ENCODE data around the gene IFITM2. TPM values are rescaled to one million over a fixed set of nuclear protein-coding genes. Genes with fewer than 3 reads are reported as not detected.
A peak's percentile ranks its signal among the peaks of the same experiment; 100 is the strongest.

IFITM2 gene
- total RNA-seq, 2 donors from 2014 or later = 31.0 to 90.3 TPM

DNA sequence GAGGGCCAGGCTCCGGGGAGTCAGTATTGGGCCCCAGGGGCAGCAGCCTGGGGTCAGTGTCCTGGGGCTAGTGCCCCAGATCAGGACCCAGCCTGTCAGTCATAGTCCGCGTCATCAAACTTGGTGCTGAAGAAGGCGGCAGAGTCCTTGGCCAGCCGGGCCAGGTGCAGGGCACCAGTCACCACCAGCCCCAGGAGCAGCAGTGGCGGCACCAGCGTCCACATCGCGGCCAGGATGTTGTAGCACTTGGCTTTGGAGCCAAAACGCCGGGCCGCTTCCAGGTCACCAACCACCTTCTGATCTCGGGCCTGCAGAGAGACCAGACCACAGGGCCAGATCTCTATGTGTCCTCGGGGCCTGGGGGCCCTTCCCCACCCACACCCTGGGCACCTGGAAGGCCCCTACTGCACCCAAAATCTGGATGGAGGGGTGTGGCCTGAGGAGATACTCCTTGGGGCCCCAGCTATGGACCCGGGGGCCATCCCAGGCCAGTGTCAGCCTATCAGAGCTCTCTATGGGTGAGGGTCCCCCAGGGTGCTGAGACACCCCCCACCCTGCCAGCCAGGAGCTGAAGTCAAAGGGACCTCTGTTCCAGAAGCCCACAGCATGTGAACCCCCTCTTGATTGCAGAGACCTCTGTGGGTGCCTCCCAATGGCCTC lies 9.1 kb upstream of the IFITM2 start:
- 34% methylated on average over 7 of the region's 15 CpGs; no CpG with 5 or more reads in 1 of the 2 donors for WGBS, 2 donors
- Histone ChIP-seq H3K4me3 (no peak overlapping the region), H3K4me1 (peaks cover 65% of the 10 kb centered on the region), H3K9me3 (no peaks in the 10 kb centered on the region), H3K27me3 (no peaks in the 10 kb centered on the region), H3K36me3 (replicated peaks in 1 of 2; ENCODE audit: insufficient read depth in 1 of 2, low read depth in 2 of 2) (peaks cover 0 to 3% of the 10 kb centered on the region in 2 donors), H3K27ac (peak overlapping the region in 2 of 4 donors; percentile 37 to 50)
- peak; percentile 64 to 80 (median 70) for DNase-seq
- TF ChIP-seq POLR2A (IDR thresholded peaks at IDR 0.05) = peak; percentile 9 to 55 (median 45)
- TF ChIP-seq, protein P1, sequence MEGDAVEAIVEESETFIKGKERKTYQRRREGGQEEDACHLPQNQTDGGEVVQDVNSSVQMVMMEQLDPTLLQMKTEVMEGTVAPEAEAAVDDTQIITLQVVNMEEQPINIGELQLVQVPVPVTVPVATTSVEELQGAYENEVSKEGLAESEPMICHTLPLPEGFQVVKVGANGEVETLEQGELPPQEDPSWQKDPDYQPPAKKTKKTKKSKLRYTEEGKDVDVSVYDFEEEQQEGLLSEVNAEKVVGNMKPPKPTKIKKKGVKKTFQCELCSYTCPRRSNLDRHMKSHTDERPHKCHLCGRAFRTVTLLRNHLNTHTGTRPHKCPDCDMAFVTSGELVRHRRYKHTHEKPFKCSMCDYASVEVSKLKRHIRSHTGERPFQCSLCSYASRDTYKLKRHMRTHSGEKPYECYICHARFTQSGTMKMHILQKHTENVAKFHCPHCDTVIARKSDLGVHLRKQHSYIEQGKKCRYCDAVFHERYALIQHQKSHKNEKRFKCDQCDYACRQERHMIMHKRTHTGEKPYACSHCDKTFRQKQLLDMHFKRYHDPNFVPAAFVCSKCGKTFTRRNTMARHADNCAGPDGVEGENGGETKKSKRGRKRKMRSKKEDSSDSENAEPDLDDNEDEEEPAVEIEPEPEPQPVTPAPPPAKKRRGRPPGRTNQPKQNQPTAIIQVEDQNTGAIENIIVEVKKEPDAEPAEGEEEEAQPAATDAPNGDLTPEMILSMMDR (IDR thresholded peaks at IDR 0.05) = no peak
- peak; percentile 58 for ATAC-seq
- intact Hi-C loops (cut with DNase I) = loop anchor here (5.0 kb wide), 1 partner anchor 56 kb away; no protein-coding TSS in a partner anchor

DNA sequence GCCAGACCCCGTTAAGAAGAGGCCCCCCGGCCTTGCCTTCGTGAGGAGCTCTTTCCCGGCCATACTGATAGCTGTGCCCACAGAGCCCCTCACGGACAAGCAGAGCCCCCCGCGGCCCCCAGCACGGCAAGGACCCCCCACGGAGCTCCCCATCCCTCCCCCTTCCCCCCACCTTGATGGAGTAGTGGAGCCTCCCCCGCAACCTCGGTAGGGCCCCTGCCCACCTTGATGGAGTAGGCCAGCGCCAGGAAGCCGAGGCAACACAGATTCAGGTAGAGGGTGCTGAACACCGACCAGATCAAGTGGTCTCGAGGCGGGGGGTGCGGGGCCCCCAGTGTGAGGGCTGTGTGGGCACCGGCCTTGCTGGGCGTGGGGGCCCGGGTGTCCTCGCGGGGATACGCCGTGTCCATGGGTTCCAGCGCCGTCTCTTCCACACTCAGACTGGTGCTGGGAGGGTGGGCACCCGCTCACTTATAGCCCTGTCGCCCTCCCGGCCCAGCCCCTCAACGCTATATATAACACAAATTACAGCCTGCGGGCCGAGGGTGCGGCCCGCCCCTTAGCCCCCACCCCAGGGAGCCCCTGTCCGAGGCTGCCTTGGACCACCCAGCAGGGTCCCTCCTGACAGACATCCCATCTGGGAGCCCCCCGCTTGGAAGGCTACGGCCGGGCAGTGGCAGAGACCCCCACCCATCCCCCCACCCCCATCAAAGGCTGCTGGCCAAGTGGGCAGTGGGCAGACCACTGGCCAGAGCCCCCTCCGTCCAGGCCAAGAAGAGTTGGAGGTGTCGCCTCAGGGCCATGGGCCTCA lies 8.3 kb upstream of the IFITM2 start, which contains the start of gene IFITM5:
TSS of gene IFITM5 (minus strand) at position 446 of the 811 bp plus-strand sequence. CDS start at position 410, 36 bp downstream.
- H3K9me3 ChIP-seq = no peaks in the 10 kb centered on the region
- TF ChIP-seq, protein P1 (IDR thresholded peaks at IDR 0.05) = no peak
- no peak for TF ChIP-seq POLR2A (IDR thresholded peaks at IDR 0.05)
- H3K27ac ChIP-seq = peak within 1 kb of the TSS in 2 of 4 donors; percentile 37 to 50
- H3K4me3 ChIP-seq = no peak within 1 kb of the TSS
- no peaks in the 10 kb centered on the region for H3K27me3 ChIP-seq
- DNase-seq (peak in 1 of 4 donors; percentile 24), ATAC-seq (no peak)
- H3K4me1 ChIP-seq = peaks cover 57% of the 10 kb centered on the region
- intact Hi-C loops (cut with DNase I) = loop anchor here (5.0 kb wide), 1 partner anchor 57 kb away; no protein-coding TSS in a partner anchor
- H3K36me3 ChIP-seq (replicated peaks in 1 of 2; ENCODE audit: insufficient read depth in 1 of 2, low read depth in 2 of 2) = peaks cover 0 to 3% of the 10 kb centered on the region in 2 donors
- WGBS, 2 donors = 32 to 56% methylated on average over 5 to 40 of the region's 40 CpGs

DNA sequence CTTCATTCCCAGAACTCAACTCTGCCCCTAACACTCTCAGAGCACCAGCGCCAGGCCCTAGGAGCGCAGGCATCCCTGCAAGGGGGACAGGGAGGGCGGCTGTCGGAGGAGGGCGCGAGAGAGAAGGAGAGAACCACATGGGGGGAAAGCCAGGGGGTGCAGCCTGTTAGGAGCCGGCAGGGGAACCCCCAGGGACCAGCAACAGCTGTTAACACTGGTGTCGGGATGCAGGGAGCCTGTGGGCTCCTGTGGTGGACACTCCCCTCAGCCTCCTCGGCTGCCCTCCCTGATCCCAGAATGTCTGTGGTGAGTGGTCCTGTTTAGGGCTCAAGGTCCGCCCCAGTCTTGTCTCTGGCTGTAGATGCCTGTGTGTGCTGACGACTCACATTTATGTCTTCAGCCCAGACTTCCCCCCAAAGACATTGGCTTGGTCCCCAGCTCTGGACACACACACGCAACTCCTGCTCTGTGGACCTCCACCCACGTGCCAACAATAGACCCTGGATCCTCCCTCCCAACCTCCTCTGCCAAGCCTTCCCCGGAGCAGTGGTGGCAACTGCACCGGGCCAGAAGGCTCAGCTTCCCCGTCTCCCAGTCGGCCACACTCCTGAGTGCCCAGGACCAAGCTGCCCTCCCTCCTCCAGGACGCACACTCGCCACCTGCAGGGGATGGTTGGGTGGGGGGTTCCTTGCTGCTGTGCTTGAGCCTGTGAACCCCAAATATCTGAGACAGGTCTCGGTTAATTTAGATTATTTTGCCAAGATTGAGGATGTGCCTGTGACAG lies 7.5 kb upstream of the IFITM2 start:
- H3K9me3 ChIP-seq = no peaks in the 10 kb centered on the region
- no peak for ATAC-seq
- peak; percentile 12 to 38 (median 37) for TF ChIP-seq POLR2A (IDR thresholded peaks at IDR 0.05)
- TF ChIP-seq, protein P1 (IDR thresholded peaks at IDR 0.05) = no peak
- DNase-seq = peak in 1 of 4 donors; percentile 36
- intact Hi-C loops (cut with DNase I) = loop anchor here (5.0 kb wide), 2 partner anchors 58 to 62 kb away; no protein-coding TSS in a partner anchor
- WGBS, 2 donors = 5 to 13% methylated on average over 16 to 20 of the region's 20 CpGs
- no peaks in the 10 kb centered on the region for H3K27me3 ChIP-seq
- peak overlapping the region in 1 of 4 donors; percentile 18 for H3K27ac ChIP-seq
- H3K4me3 ChIP-seq = no peak overlapping the region
- no peaks in the 10 kb centered on the region for H3K36me3 ChIP-seq (replicated peaks in 1 of 2; ENCODE audit: insufficient read depth in 1 of 2, low read depth in 2 of 2)
- peaks cover 51% of the 10 kb centered on the region for H3K4me1 ChIP-seq

DNA sequence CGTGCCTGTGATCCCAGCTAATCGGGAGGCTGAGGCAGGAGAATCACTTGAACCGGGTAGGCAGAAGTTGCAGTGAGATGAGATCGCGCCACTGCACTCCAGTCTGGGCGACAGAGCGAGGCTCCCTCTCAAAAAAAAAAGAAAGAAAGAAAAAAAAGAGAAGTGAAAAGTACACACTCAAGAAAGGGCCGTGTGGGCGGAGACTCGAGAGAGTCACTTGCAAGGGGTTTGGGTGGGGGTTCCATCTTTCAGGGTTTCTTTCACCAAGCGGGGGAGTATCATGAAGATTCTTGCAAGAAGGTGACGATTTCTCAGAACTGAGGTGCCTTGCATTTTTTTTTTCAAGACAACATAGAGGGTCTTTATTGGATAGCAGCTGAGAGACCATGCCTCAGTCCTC lies 4.3 kb upstream of the IFITM2 start:
- peaks cover 33% of the 10 kb centered on the region for H3K4me1 ChIP-seq
- H3K27me3 ChIP-seq = no peaks in the 10 kb centered on the region
- H3K9me3 ChIP-seq = no peaks in the 10 kb centered on the region
- WGBS, 2 donors = 69 to 78% methylated on average over 12 of the region's 12 CpGs
- H3K4me3 ChIP-seq = no peak overlapping the region
- ATAC-seq (no peak), DNase-seq (no peak)
- TF ChIP-seq POLR2A (IDR thresholded peaks at IDR 0.05) = no peak
- TF ChIP-seq, protein P1 (IDR thresholded peaks at IDR 0.05) = no peak
- intact Hi-C loops (cut with DNase I) = loop anchor here (5.0 kb wide), 1 partner anchor 59 kb away; no protein-coding TSS in a partner anchor
- H3K27ac ChIP-seq = no peak overlapping the region
- H3K36me3 ChIP-seq (replicated peaks in 1 of 2; ENCODE audit: insufficient read depth in 1 of 2, low read depth in 2 of 2) = no peaks in the 10 kb centered on the region

Data from body of pancreas (tissue), 4 donors.